Measurements from ENCODE around the gene COQ7. TPM values are rescaled to one million over a fixed set of nuclear protein-coding genes. Genes with fewer than 3 reads are reported as not detected.

Gene COQ7
- total RNA-seq (10 to 100 TPM; 16.7 to 20.4 (median 17.5) TPM), polyA plus RNA-seq (10 to 100 TPM; 19.3 to 19.5 TPM), total RNA-seq (22.7 reads per million, percentile 53 among the genes with 10 or more reads in this experiment)

- intact Hi-C loops (cut with micrococcal nuclease): loop anchor here (1.0 to 5.0 kb wide), 12 partner anchors 19 to 1835 kb away; partner anchors contain the start of genes ARL6IP1 (in 2 of the 2), CCP110 (in 2 of the 2), RPS15A (in 2 of the 2) and SMG1 (in 2 of the 2)
- H3K4me1 Mint-ChIP-seq: peaks cover 0 to 24% (median 15%) of the 10 kb centered on the region in 7 donors
- peaks cover 0 to 10% (median 4%) of the 10 kb centered on the region in 5 donors for H3K36me3 Mint-ChIP-seq
- Histone ChIP-seq H3K27ac (ENCODE audit: low read depth, low read length) (peak within 1 kb of the TSS; percentile 100), H3K9me3 (ENCODE audit: control insufficient read depth in 2 of 3, low read length in 3 of 3) (no peaks in the 10 kb centered on the region), H3K4me1 (ENCODE audit: control insufficient read depth in 2 of 2, insufficient read depth in 2 of 2, low read length in 2 of 2) (peaks cover 5 to 10% of the 10 kb centered on the region in 2 donors), H3K4me3 (ENCODE audit: low read length) (peak within 1 kb of the TSS; percentile 73), H3K27me3 (ENCODE audit: control insufficient read depth in 2 of 2, insufficient read depth in 2 of 2, low read length in 2 of 2) (no peaks in the 10 kb centered on the region), H3K36me3 (ENCODE audit: control insufficient read depth in 2 of 3, insufficient read depth in 3 of 3, low read length in 3 of 3) (peaks cover 0 to 2% (median 0%) of the 10 kb centered on the region in 3 experiments)
- peak within 1 kb of the TSS; percentile 88 to 100 (median 98) for H3K27ac Mint-ChIP-seq
- H3K27me3 Mint-ChIP-seq: peaks cover 0 to 5% (median 0%) of the 10 kb centered on the region in 5 donors
- CTCF ChIA-PET: interaction anchor here (0.7 kb wide), 1 partner anchor 435 kb away, joined by 10 read pairs; no protein-coding TSS in a partner anchor
- H3K4me3 Mint-ChIP-seq: peak within 1 kb of the TSS; percentile 86 to 97 (median 95)
- DNase-seq (peak; percentile 95 to 100 (median 99)), ATAC-seq (peak; percentile 92)
- no peaks in the 10 kb centered on the region for H3K9me3 Mint-ChIP-seq
- POLR2A ChIA-PET: interaction anchor here (0.6 to 1.8 kb wide), 9 partner anchors 18 to 488 kb away, joined by 3 to 10 read pairs (median 3); partner anchors contain the start of genes ARL6IP1, CCP110 and VPS35L
Observed at GRCh38 chr16:19067349-19068236, at the start of gene COQ7. COQ7 (plus strand) TSS chr16:19067614; CDS start chr16:19067665, 51 bp downstream.

GRCh38 chr16:19020689-19021088, 46.7 kb upstream of the COQ7 start:
- H3K4me1 ChIP-seq (ENCODE audit: control insufficient read depth in 2 of 2, insufficient read depth in 2 of 2, low read length in 2 of 2): no peaks in the 10 kb centered on the region
- intact Hi-C loops (cut with micrococcal nuclease): no loop called here
- peaks cover 0 to 5% (median 0%) of the 10 kb centered on the region in 5 donors for H3K27me3 Mint-ChIP-seq
- H3K27ac Mint-ChIP-seq: no peak overlapping the region
- no peak for ATAC-seq
- H3K36me3 ChIP-seq (ENCODE audit: control insufficient read depth in 2 of 3, insufficient read depth in 3 of 3, low read length in 3 of 3): no peaks in the 10 kb centered on the region
- no peaks in the 10 kb centered on the region for H3K27me3 ChIP-seq (ENCODE audit: control insufficient read depth in 2 of 2, insufficient read depth in 2 of 2, low read length in 2 of 2)
- no peak overlapping the region for H3K4me3 ChIP-seq (ENCODE audit: low read length)
- no peak for DNase-seq
- no peaks in the 10 kb centered on the region for H3K9me3 Mint-ChIP-seq
- no peaks in the 10 kb centered on the region for H3K36me3 Mint-ChIP-seq
- ChIA-PET POLR2A (no interaction called here), CTCF (no interaction called here)
- H3K9me3 ChIP-seq (ENCODE audit: control insufficient read depth in 2 of 3, low read length in 3 of 3): no peaks in the 10 kb centered on the region
- no peaks in the 10 kb centered on the region for H3K4me1 Mint-ChIP-seq
- H3K27ac ChIP-seq (ENCODE audit: low read depth, low read length): no peak overlapping the region
- no peak overlapping the region for H3K4me3 Mint-ChIP-seq

- Mint-ChIP-seq H3K27ac (no peak overlapping the region), H3K36me3 (no peaks in the 10 kb centered on the region)
- ATAC-seq: no peak
Observed at GRCh38 chr16:19021747-19022146, 45.7 kb upstream of the COQ7 start.

GRCh38 chr16:19027416-19027815, 40.0 kb upstream of the COQ7 start:
- CTCF ChIA-PET: no interaction called here
- Mint-ChIP-seq H3K27ac (no peak overlapping the region), H3K36me3 (no peaks in the 10 kb centered on the region), H3K4me3 (no peak overlapping the region), H3K4me1 (no peaks in the 10 kb centered on the region), H3K9me3 (no peaks in the 10 kb centered on the region), H3K27me3 (peaks cover 0 to 7% (median 0%) of the 10 kb centered on the region in 5 donors)
- POLR2A ChIA-PET: no interaction called here
- H3K27ac ChIP-seq (ENCODE audit: low read depth, low read length): no peak overlapping the region
- intact Hi-C loops (cut with micrococcal nuclease): no loop called here
- H3K4me1 ChIP-seq (ENCODE audit: control insufficient read depth in 2 of 2, insufficient read depth in 2 of 2, low read length in 2 of 2): no peaks in the 10 kb centered on the region
- H3K36me3 ChIP-seq (ENCODE audit: control insufficient read depth in 2 of 3, insufficient read depth in 3 of 3, low read length in 3 of 3): no peaks in the 10 kb centered on the region
- H3K27me3 ChIP-seq (ENCODE audit: control insufficient read depth in 2 of 2, insufficient read depth in 2 of 2, low read length in 2 of 2): no peaks in the 10 kb centered on the region
- DNase-seq (no peak), ATAC-seq (no peak)
- H3K9me3 ChIP-seq (ENCODE audit: control insufficient read depth in 2 of 3, low read length in 3 of 3): no peaks in the 10 kb centered on the region
- H3K4me3 ChIP-seq (ENCODE audit: low read length): no peak overlapping the region

More at GRCh38 chr16:19021747-19022146, 45.7 kb upstream of the COQ7 start:
- Histone ChIP-seq H3K27ac (ENCODE audit: low read depth, low read length) (no peak overlapping the region), H3K4me1 (ENCODE audit: control insufficient read depth in 2 of 2, insufficient read depth in 2 of 2, low read length in 2 of 2) (no peaks in the 10 kb centered on the region), H3K9me3 (ENCODE audit: control insufficient read depth in 2 of 3, low read length in 3 of 3) (no peaks in the 10 kb centered on the region), H3K4me3 (ENCODE audit: low read length) (no peak overlapping the region), H3K27me3 (ENCODE audit: control insufficient read depth in 2 of 2, insufficient read depth in 2 of 2, low read length in 2 of 2) (no peaks in the 10 kb centered on the region), H3K36me3 (ENCODE audit: control insufficient read depth in 2 of 3, insufficient read depth in 3 of 3, low read length in 3 of 3) (no peaks in the 10 kb centered on the region)
- no peak overlapping the region for H3K4me3 Mint-ChIP-seq
- H3K4me1 Mint-ChIP-seq: no peaks in the 10 kb centered on the region
- CTCF ChIA-PET: no interaction called here
- intact Hi-C loops (cut with micrococcal nuclease): no loop called here
- POLR2A ChIA-PET: no interaction called here
- peaks cover 0 to 5% (median 0%) of the 10 kb centered on the region in 5 donors for H3K27me3 Mint-ChIP-seq
- H3K9me3 Mint-ChIP-seq: no peaks in the 10 kb centered on the region
- no peak for DNase-seq

GRCh38 chr16:19029980-19030379, 37.4 kb upstream of the COQ7 start:
- CTCF ChIA-PET: no interaction called here
- Mint-ChIP-seq H3K9me3 (peaks cover 0 to 6% (median 0%) of the 10 kb centered on the region in 11 donors), H3K27ac (no peak overlapping the region), H3K4me3 (no peak overlapping the region), H3K4me1 (no peaks in the 10 kb centered on the region), H3K27me3 (peaks cover 0 to 11% (median 4%) of the 10 kb centered on the region in 5 donors), H3K36me3 (peaks cover 0 to 5% (median 0%) of the 10 kb centered on the region in 5 donors)
- H3K36me3 ChIP-seq (ENCODE audit: control insufficient read depth in 2 of 3, insufficient read depth in 3 of 3, low read length in 3 of 3): no peaks in the 10 kb centered on the region
- DNase-seq (no peak), ATAC-seq (no peak)
- intact Hi-C loops (cut with micrococcal nuclease): no loop called here
- H3K4me1 ChIP-seq (ENCODE audit: control insufficient read depth in 2 of 2, insufficient read depth in 2 of 2, low read length in 2 of 2): no peaks in the 10 kb centered on the region
- H3K4me3 ChIP-seq (ENCODE audit: low read length): no peak overlapping the region
- H3K27ac ChIP-seq (ENCODE audit: low read depth, low read length): no peak overlapping the region
- no peaks in the 10 kb centered on the region for H3K9me3 ChIP-seq (ENCODE audit: control insufficient read depth in 2 of 3, low read length in 3 of 3)
- no peaks in the 10 kb centered on the region for H3K27me3 ChIP-seq (ENCODE audit: control insufficient read depth in 2 of 2, insufficient read depth in 2 of 2, low read length in 2 of 2)
- POLR2A ChIA-PET: no interaction called here

- intact Hi-C loops (cut with micrococcal nuclease): no loop called here
- Histone ChIP-seq H3K4me1 (ENCODE audit: control insufficient read depth in 2 of 2, insufficient read depth in 2 of 2, low read length in 2 of 2) (no peaks in the 10 kb centered on the region), H3K27ac (ENCODE audit: low read depth, low read length) (no peak overlapping the region), H3K27me3 (ENCODE audit: control insufficient read depth in 2 of 2, insufficient read depth in 2 of 2, low read length in 2 of 2) (no peaks in the 10 kb centered on the region), H3K4me3 (ENCODE audit: low read length) (no peak overlapping the region), H3K9me3 (ENCODE audit: control insufficient read depth in 2 of 3, low read length in 3 of 3) (no peaks in the 10 kb centered on the region), H3K36me3 (ENCODE audit: control insufficient read depth in 2 of 3, insufficient read depth in 3 of 3, low read length in 3 of 3) (no peaks in the 10 kb centered on the region)
- ChIA-PET POLR2A (no interaction called here), CTCF (no interaction called here)
- Mint-ChIP-seq H3K27me3 (peaks cover 0 to 15% (median 4%) of the 10 kb centered on the region in 5 donors), H3K27ac (no peak overlapping the region), H3K36me3 (peaks cover 0 to 7% (median 0%) of the 10 kb centered on the region in 5 donors), H3K4me1 (no peaks in the 10 kb centered on the region), H3K4me3 (no peak overlapping the region), H3K9me3 (peaks cover 0 to 21% (median 4%) of the 10 kb centered on the region in 11 donors)
- DNase-seq (no peak), ATAC-seq (no peak)
Observed at GRCh38 chr16:19031738-19032137, 35.7 kb upstream of the COQ7 start.

Measured in naive thymus-derived CD4-positive, alpha-beta T cell (primary cell).